Erythroblast (primary cell): ENCODE data around the gene PTPRN2.

ENCODE experiments used
- GATA1 ChIP-seq: IDR thresholded peaks from 2 replicates; pipeline ENCODE4 v1.6.1; 2011; ENCODE audit warnings: low read depth, mild to moderate bottlenecking, control low read depth, low read length, moderate library complexity
- POLR2A ChIP-seq: IDR thresholded peaks from 2 replicates; pipeline ENCODE4 v1.6.1; 2011; ENCODE audit warnings: mild to moderate bottlenecking, low read length

GRCh38 chr7:157808042-157808441, 779.6 kb downstream of the PTPRN2 start:
- TF ChIP-seq POLR2A (no peak), GATA1 (no peak)
